ENCODE results near the gene B4GALNT2. TPM values are rescaled to one million over a fixed set of nuclear protein-coding genes. Genes with fewer than 3 reads are reported as not detected.

Gene B4GALNT2
- total and polyA plus RNA-seq, 2 of the 8 experiments (the other 6 are each of a cell fraction or from before 2014, with no cell fraction given) = not detected

GRCh38 chr17:49194297-49194607 is 61.7 kb downstream of the B4GALNT2 start (continued):
- TF ChIP-seq CHD7 (IDR thresholded peaks at IDR 0.05; ENCODE audit: insufficient replicate concordance, low read length) (no peak), BRCA1 (IDR thresholded peaks at IDR 0.05; ENCODE audit: low read depth, low read length) (no peak)
